T-helper 1 cell treated with Interleukin-12 subunit alpha and Interleukin-12 subunit beta and Interleukin-4 antibody, amounts not matched to agents 30 μg/mL and 1 μg/mL, for 36 hours (primary cell): Measurements from ENCODE around the gene ALS2CL.

Source experiments
- H3K27ac Mint-ChIP-seq: one replicate; pipeline ENCODE4 v1.8.0; 2021; ENCODE audit warnings: mild to moderate bottlenecking, mixed read lengths
- H3K27me3 Mint-ChIP-seq: one replicate; pipeline ENCODE4 v1.8.0; 2021; ENCODE audit warnings: low read depth, mixed read lengths
- H3K36me3 Mint-ChIP-seq: one replicate; pipeline ENCODE4 v1.8.0; 2021; ENCODE audit warnings: low read depth, mixed read lengths
- H3K4me1 Mint-ChIP-seq: one replicate; pipeline ENCODE4 v1.8.0; 2021; ENCODE audit warnings: low read depth, mixed read lengths
- H3K4me3 Mint-ChIP-seq: one replicate; pipeline ENCODE4 v1.8.0; 2021; ENCODE audit warnings: mild to moderate bottlenecking, moderate library complexity, mixed read lengths
- H3K9me3 Mint-ChIP-seq: one replicate; pipeline ENCODE4 v1.8.0; 2021; ENCODE audit warnings: mixed read lengths

ALS2CL gene

DNA sequence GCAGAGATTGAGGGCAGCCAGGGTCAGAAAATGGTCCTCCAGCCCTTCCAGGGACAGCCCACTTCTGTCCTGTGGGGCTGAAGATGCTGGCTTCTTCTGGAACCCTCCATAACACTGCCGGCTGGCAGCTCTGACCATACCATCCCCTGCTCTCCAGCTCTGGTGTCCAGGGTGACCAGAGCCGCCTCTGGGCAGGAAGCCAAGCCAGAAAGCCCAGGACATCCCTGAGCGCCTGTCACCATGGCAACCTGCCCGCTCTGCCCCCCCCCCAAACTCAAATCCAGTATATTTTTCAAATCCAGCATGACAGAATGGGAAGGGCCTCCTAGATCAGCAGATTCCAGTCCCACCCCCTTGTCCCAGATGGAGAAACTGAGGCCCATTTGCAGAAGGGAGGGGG, 7.3 kb upstream of the ALS2CL start:
- no peak overlapping the region for H3K27ac Mint-ChIP-seq
- no peaks in the 10 kb centered on the region for H3K9me3 Mint-ChIP-seq
- peaks cover 5% of the 10 kb centered on the region for H3K4me1 Mint-ChIP-seq
- H3K36me3 Mint-ChIP-seq: no peaks in the 10 kb centered on the region
- peaks cover 35% of the 10 kb centered on the region for H3K27me3 Mint-ChIP-seq
- no peak overlapping the region for H3K4me3 Mint-ChIP-seq

- Mint-ChIP-seq H3K9me3 (no peaks in the 10 kb centered on the region), H3K27me3 (peaks cover 35% of the 10 kb centered on the region), H3K27ac (no peak overlapping the region), H3K4me3 (no peak overlapping the region), H3K4me1 (peaks cover 14% of the 10 kb centered on the region), H3K36me3 (no peaks in the 10 kb centered on the region)
Measured at GRCh38 chr3:46699676-46700523, 6.4 kb upstream of the ALS2CL start.

DNA sequence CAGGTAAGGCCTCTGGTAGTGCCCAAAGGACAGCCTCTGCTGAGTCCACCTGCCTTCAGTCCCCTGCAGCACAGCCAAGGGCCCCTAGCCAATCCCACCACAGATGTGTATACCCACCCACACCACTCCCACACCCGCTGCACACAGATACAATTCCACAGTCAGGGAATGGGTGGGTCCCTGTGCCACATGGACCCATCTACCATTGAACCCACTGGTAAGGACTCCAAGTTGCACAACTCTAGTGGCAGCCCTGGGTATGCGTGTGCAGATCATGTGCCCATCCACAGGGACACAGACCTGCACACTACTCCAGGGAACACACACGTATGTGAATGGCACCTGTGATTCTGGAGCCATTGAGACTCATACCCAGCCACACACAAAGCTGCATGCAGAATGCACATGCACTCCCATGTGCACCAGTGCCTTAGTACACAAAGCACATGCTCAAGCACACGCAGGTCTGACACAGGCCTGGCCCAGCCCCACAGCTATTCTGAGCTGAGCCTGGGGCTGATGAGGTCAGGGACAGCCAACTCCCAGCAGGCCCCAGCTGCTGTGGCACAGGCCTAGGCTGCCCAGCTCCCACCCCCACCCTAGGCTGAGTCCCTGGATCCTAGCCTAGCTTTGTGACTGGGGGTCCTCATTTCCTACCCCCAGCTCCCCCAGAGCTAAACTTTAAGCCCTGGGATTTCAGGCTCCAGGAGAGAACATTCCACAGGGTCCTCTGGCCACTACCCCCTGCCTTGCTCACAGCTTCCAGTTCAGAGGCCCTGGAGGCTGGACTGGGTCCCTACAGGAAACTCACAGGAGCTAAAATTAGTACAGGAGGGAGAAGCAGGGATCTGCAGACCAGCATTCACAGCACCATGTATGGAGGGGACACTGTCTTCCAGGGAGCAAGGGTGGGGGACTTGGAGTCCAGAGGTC, 2.7 kb upstream of the ALS2CL start:
- Mint-ChIP-seq H3K27me3 (peaks cover 35% of the 10 kb centered on the region), H3K9me3 (no peaks in the 10 kb centered on the region), H3K4me1 (peaks cover 20% of the 10 kb centered on the region), H3K4me3 (no peak overlapping the region), H3K36me3 (no peaks in the 10 kb centered on the region), H3K27ac (peak overlapping the region; percentile 9)

GRCh38 chr3:46695177-46695961, 1.9 kb upstream of the ALS2CL start:
- H3K4me3 Mint-ChIP-seq: peak overlapping the region; percentile 26

GRCh38 chr3:46694520-46694919, 1.0 kb upstream of the ALS2CL start:
- Mint-ChIP-seq H3K9me3 (no peaks in the 10 kb centered on the region), H3K4me3 (peak overlapping the region; percentile 34), H3K27ac (no peak overlapping the region), H3K36me3 (no peaks in the 10 kb centered on the region), H3K4me1 (peaks cover 22% of the 10 kb centered on the region), H3K27me3 (peaks cover 25% of the 10 kb centered on the region)

More at GRCh38 chr3:46695177-46695961, 1.9 kb upstream of the ALS2CL start:
- H3K9me3 Mint-ChIP-seq: no peaks in the 10 kb centered on the region
- H3K36me3 Mint-ChIP-seq: no peaks in the 10 kb centered on the region
- peaks cover 20% of the 10 kb centered on the region for H3K4me1 Mint-ChIP-seq
- peaks cover 34% of the 10 kb centered on the region for H3K27me3 Mint-ChIP-seq
- H3K27ac Mint-ChIP-seq: peak overlapping the region; percentile 72

DNA sequence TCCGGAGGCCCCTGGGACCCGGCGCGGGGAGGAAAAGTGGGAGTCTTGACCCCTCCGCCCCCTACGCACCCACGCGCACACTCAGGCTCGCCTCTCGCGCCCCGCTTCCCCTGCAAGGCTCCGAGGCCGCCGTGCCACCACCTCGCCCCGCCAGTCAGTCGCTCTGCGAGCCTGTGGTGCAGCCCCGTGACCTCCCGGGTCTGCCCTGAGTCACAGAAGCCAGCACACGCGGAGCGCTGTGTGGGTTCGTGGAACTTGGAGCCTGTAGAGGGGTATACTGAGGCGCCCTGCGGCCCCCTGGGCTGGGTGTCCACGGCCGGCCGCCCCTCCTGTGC, 380 bp upstream of the ALS2CL start:
- Mint-ChIP-seq H3K4me1 (peaks cover 22% of the 10 kb centered on the region), H3K36me3 (no peaks in the 10 kb centered on the region), H3K4me3 (no peak overlapping the region), H3K9me3 (no peaks in the 10 kb centered on the region), H3K27ac (no peak overlapping the region), H3K27me3 (peaks cover 21% of the 10 kb centered on the region)

- peaks cover 22% of the 10 kb centered on the region for H3K4me1 Mint-ChIP-seq
- no peaks in the 10 kb centered on the region for H3K36me3 Mint-ChIP-seq
- H3K27ac Mint-ChIP-seq: no peak overlapping the region
- peak overlapping the region; percentile 71 for H3K4me3 Mint-ChIP-seq
- no peaks in the 10 kb centered on the region for H3K9me3 Mint-ChIP-seq
- peaks cover 21% of the 10 kb centered on the region for H3K27me3 Mint-ChIP-seq
Measured at GRCh38 chr3:46692566-46692990, 901 bp downstream of the ALS2CL start.

DNA sequence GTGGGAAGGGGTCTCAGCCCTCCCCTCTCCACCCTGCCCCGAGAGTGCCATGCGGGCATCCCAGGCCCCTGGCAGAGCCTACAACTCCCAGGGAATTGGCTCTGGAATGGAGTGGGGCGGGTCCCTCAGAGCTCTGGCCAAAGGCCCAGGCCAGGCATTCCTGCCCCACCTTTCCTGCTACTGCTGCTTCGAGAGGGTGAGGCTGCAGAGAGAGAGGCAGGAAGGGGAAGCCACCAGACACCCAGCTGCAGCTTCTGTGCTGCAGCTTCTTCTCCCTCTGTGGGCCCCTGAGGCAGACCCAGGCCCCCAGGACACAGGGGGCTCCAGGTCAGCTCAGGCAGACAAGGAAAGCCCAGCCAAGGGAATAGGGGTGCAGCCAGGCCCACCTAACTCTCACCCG, 2.7 kb downstream of the ALS2CL start:
- H3K27me3 Mint-ChIP-seq: peaks cover 21% of the 10 kb centered on the region
- H3K27ac Mint-ChIP-seq: no peak overlapping the region
- no peaks in the 10 kb centered on the region for H3K9me3 Mint-ChIP-seq
- H3K4me1 Mint-ChIP-seq: peaks cover 18% of the 10 kb centered on the region
- no peaks in the 10 kb centered on the region for H3K36me3 Mint-ChIP-seq
- H3K4me3 Mint-ChIP-seq: no peak overlapping the region

DNA sequence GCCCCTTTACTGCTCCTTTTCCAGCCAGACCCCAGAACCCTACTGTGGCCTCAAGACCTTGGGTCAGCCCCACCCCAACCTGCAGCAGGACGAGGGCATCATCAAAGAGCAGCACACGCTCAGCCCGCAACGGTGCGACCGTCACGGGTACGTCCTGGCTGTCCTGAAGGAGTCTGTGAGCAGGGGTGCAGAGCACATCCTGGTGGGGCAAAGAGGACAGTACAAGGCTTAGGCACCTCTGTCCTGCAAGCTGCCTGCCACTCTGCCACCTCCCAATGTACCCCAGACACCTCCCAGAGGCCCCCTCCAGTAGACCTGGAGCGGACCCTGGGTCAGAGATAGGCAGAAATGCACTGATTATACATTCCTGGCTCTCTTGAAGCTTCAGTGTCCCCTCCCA, 8.0 kb downstream of the ALS2CL start:
- no peak overlapping the region for H3K4me3 Mint-ChIP-seq
- H3K4me1 Mint-ChIP-seq: peaks cover 2% of the 10 kb centered on the region
- no peaks in the 10 kb centered on the region for H3K27me3 Mint-ChIP-seq
- no peak overlapping the region for H3K27ac Mint-ChIP-seq
- no peaks in the 10 kb centered on the region for H3K9me3 Mint-ChIP-seq
- H3K36me3 Mint-ChIP-seq: no peaks in the 10 kb centered on the region

GRCh38 chr3:46684891-46685290, 8.6 kb downstream of the ALS2CL start:
- no peaks in the 10 kb centered on the region for H3K4me1 Mint-ChIP-seq
- no peak overlapping the region for H3K27ac Mint-ChIP-seq

GRCh38 chr3:46682974-46683373, 10.5 kb downstream of the ALS2CL start:
- Mint-ChIP-seq H3K9me3 (no peaks in the 10 kb centered on the region), H3K27ac (no peak overlapping the region), H3K27me3 (no peaks in the 10 kb centered on the region), H3K4me1 (no peaks in the 10 kb centered on the region), H3K4me3 (no peak overlapping the region), H3K36me3 (no peaks in the 10 kb centered on the region)

More at GRCh38 chr3:46684891-46685290, 8.6 kb downstream of the ALS2CL start:
- Mint-ChIP-seq H3K9me3 (no peaks in the 10 kb centered on the region), H3K4me3 (no peak overlapping the region), H3K36me3 (no peaks in the 10 kb centered on the region), H3K27me3 (no peaks in the 10 kb centered on the region)

DNA sequence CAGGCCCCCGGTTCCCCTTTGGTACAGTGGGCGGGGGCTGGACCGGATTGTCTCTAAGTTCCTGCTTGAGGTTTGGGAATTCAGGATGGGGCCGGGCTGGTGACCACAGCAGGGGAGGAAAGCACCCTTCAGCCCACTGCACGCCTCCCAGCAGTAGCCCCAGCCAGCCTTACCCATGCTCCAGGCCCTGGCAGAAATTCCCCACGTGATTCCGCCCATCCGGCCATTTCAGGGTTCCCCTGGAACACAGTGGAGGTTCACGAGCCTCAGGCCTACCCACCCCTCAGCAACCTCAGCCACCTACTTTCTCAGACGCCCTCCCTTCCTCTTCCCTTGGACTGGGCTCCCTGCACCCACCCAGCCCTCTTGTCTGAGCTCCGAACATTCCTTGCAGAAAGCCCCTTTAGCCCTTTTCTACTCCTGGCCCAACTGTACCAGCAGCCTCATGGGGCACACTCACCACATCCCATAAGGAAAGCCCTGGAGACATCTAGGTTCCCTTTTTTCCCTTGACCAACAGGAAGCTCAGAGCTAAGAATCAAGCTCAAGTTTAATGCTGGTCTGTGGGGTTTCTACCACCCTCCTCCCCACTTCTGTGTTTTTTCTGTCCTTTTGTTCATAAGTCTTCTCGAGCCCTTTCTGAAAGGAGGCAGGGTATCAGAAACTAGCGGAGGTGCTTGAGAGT, 11.5 kb downstream of the ALS2CL start:
- no peak overlapping the region for H3K27ac Mint-ChIP-seq
- H3K9me3 Mint-ChIP-seq: no peaks in the 10 kb centered on the region
- no peak overlapping the region for H3K4me3 Mint-ChIP-seq
- H3K27me3 Mint-ChIP-seq: no peaks in the 10 kb centered on the region
- H3K36me3 Mint-ChIP-seq: no peaks in the 10 kb centered on the region
- H3K4me1 Mint-ChIP-seq: no peaks in the 10 kb centered on the region

GRCh38 chr3:46681387-46681786, 12.1 kb downstream of the ALS2CL start:
- H3K36me3 Mint-ChIP-seq: no peaks in the 10 kb centered on the region
- no peak overlapping the region for H3K27ac Mint-ChIP-seq
- no peak overlapping the region for H3K4me3 Mint-ChIP-seq

More at GRCh38 chr3:46681387-46681786, 12.1 kb downstream of the ALS2CL start:
- no peaks in the 10 kb centered on the region for H3K9me3 Mint-ChIP-seq
- no peaks in the 10 kb centered on the region for H3K4me1 Mint-ChIP-seq
- no peaks in the 10 kb centered on the region for H3K27me3 Mint-ChIP-seq
